RWPE1 (cell line): Measurements from ENCODE around the gene CACNG6.
"Not testable (repeated sequence)": the region's sequence is repeated elsewhere in the genome, so short reads cannot be mapped to it uniquely, and the experiment has no call there.

Source experiments
- CTCF ChIA-PET: fragments of 350-600 bp; sonication (Branson Sonifier 250); formaldehyde crosslinking; extraction: SDS; loops from one replicate; lab custom pipeline; 2021; lab: Yijun Ruan, JAX
- POLR2A ChIA-PET: fragments of 400-600 bp; formaldehyde crosslinking; extraction: SDS; loops from one replicate; lab custom pipeline; 2020; ENCODE audit warnings: antibody characterized with exemption; ENCODE audit not compliant: low non-redundant PET; lab: Yijun Ruan, JAX
- DNase-seq: peaks from one replicate; pipeline ENCODE4 v3.0.0; 2012; ENCODE audit warnings: low spot score
- H3K27ac ChIP-seq: fragments of 450-650 bp; 2 replicates; pipeline ENCODE4 v1.5.1; 2017
- CTCF ChIP-seq: fragments of 450-650 bp; conservative IDR thresholded peaks from 2 replicates; pipeline ENCODE4 v1.5.1; 2017; ENCODE audit warnings: low read depth, mild to moderate bottlenecking

The CACNG6 gene

DNA sequence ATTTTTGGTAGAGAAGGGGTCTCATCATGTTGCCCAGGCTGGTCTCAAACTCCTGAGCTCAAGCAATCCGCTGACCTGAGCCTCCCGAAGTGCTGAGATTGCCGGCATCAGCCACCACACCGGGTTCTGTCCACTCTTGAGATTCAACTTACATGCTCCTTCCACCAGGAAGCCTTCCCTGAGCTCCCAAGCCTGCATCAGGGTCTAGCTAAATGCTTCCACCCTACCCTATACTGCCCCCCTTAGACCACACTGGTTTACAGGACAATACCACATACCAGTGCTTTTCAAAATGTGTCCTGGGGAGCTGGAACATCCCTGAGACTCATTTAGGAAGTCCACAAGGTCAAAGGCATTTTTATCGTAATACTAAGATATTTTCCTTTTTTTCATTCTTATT, 43.8 kb upstream of the CACNG6 start:
- no peak for TF ChIP-seq CTCF
- H3K27ac ChIP-seq, result no peak overlapping the region
- DNase-seq, result no peak
- ChIA-PET POLR2A (no interaction called here), CTCF (interaction anchor here (0.6 to 1.0 kb wide), 2 partner anchors 88 to 174 kb away, joined by 3 read pairs; no protein-coding TSS in a partner anchor)

DNA sequence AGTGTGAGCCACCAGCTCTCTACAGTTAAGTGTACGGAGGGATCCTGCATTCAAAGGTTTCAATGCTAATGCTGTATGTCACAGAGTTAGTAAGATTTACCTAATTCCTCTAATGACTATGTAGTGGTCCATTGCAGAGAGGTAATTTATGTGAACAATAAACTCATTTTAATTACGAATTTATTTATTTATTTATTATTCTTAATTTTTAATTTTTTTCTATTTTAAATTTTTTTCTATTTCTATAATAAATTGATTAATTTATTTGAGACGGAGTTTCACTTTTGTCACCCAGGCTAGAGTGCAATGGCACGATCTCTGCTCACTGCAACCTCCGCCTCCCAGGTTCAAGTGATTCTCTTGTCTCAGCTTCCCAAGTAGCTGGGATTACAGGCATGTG, 42.8 kb upstream of the CACNG6 start:
- CTCF ChIA-PET, POLR2A ChIA-PET, DNase-seq, H3K27ac ChIP-seq: not testable (repeated sequence)

GRCh38 chr19:53951436-53951835, 40.0 kb upstream of the CACNG6 start:
- TF ChIP-seq CTCF, result no peak
- ChIA-PET POLR2A (no interaction called here), CTCF (interaction anchor here (0.7 kb wide), 1 partner anchor 39 kb away, joined by 4 read pairs; no protein-coding TSS in a partner anchor)
- H3K27ac ChIP-seq, result no peak overlapping the region
- DNase-seq, result no peak

DNA sequence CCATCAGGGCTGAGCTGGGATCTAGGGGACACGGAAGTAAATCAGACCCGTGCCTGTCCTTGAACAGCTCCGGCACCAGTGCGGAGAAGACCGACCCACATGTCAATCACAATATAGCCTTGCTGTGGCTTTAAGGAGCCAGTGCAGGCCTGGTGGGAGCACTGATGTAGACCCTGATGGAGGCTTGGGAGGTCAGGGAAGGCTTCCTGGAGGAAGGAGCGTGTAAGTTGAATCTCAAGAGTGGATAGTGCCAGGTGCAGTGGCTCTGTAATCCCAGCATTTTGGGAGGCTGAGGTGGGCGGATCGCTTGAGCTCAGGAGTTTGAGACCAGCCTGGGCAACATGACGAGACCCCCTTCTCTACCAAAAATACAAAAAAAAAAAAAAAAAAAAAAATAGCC, 39.5 kb upstream of the CACNG6 start:
- POLR2A ChIA-PET, result no interaction called here

DNA sequence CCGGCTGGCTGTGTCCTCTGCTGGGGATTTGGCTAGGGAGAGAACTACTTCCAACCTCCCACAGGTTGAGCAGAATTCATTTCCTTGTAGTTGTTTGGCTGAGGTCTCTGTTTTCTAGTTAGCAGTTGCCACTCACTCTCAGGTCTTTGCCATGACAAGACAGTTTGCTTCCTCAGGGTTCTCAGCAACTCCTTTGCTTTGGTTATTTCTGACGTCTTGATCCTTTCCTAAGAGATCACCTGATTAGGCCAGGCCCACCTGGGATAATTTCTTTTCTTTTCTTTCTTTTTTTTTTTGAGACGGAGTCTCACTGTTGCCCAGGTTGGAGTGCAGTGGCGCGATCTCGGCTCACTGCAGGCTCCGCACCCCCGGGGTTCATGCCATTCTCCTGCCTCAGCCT, 38.1 kb upstream of the CACNG6 start:
- TF ChIP-seq CTCF, result no peak
- ChIA-PET CTCF (no interaction called here), POLR2A (no interaction called here)
- H3K27ac ChIP-seq, result no peak overlapping the region
- DNase-seq, result no peak

More for the DNA sequence above, 39.5 kb upstream of the CACNG6 start:
- H3K27ac ChIP-seq, result no peak overlapping the region
- no peak for DNase-seq
- no peak for TF ChIP-seq CTCF
- CTCF ChIA-PET, result no interaction called here

DNA sequence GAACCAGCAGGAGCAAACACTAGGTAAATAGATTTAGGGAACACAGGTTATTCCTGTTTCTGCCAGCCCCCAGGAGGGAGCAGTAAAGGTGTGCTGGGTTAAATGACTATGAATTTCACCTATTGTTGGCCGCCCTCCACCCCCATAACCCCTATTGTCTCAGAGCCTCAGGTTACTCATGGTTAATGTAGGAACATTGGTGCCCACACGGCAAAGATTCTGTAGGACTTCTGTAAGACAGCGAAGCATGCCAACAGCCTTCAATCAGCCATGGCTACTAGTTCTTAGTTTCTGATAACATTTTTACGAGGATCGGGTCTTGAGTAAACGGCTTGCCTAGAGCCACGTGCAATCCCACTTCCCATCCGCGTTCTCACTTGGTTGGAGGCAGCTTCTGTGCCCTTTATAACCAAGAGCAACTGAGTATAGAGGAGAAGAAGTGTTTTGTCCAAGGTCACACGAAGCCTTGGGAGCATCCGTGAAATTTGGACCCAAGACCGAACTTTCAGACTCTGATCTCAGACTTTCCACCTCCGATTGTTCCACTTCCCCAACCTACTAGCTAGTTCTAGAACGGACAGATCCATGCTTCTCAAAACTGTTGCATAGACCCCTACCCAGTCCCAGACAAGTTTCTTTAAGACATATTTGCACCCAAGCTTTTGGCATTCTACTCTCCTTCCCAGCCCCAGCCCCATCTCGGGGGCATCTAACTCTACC, 33.8 kb upstream of the CACNG6 start:
- POLR2A ChIA-PET, result no interaction called here
- no peak overlapping the region for H3K27ac ChIP-seq
- no peak for DNase-seq
- no peak for TF ChIP-seq CTCF
- CTCF ChIA-PET, result no interaction called here

- CTCF ChIA-PET, result no interaction called here
- no peak overlapping the region for H3K27ac ChIP-seq
- POLR2A ChIA-PET, result no interaction called here
- DNase-seq, result no peak
- no peak for TF ChIP-seq CTCF
Observed at GRCh38 chr19:53958168-53958571, 33.3 kb upstream of the CACNG6 start.
